HG02798 (cell line): Measurements from ENCODE around the gene PIP4K2C.
"Not testable (repeated sequence)": the region's sequence is repeated elsewhere in the genome, so short reads cannot be mapped to it uniquely, and the experiment has no call there.

Experiments used
- ATAC-seq: cut with Tn5 transposase; IDR thresholded peaks from one replicate; pipeline ENCODE4 v1.9.1; 2021; ENCODE audit warnings: mild to moderate bottlenecking; ENCODE audit not compliant: unreplicated experiment, poor library complexity

The PIP4K2C gene

DNA sequence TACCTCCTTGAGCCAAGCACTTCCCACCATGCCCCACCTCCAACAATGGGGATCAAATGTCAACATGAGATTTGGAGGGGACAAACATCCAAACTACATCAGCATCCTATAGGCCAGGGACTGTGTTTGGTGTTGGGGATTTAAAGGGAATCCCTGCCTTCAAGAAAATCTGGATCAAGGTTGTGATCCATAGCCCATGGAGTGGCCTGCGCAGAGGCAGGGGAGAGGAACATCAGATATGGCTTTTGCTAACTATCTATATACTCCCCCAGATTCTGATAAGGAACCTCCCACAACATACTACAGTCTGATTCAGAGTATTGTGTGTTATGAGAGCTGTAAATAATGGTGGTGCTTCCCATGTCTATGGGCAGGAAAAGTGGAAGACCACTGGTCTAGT lies 36.1 kb upstream of the PIP4K2C start:
- ATAC-seq: no peak

DNA sequence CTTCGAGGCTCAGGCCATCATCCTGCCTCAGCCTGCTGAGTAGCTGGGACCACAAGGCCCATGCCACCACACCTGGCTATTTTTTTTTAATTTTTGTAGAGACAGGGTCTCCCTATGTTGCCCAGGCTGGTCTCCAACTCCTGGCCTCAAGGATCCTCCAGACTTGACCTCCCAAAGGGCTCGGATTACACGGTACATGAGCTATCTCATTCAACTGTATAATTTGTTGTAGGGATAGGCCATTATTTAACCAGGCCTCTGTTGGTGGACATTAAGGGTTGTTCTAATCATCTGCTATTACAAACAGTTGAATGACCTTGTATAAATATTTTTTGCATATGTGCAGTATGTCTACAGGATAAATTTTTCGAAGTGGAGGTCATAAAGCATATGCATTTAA lies 32.1 kb upstream of the PIP4K2C start:
- ATAC-seq: no peak

DNA sequence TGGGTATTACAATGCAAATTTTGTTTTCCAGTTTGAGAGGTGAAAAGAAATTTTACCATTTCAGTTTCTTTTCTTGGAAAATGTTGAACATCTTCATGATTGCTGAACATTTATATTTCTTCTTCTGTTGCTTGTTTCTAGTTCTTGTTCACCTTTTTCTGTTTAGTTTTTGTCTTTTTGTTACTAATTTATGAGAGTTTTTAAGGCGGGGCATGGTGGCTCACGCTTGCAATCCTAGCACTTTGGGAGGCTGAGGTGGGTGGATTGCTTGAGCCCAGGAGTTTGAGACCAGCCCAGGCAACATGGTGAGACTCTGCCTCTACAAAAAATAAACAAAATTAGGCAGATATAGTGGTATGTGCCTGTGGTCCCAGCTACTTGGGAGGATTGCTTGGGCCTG lies 30.5 kb upstream of the PIP4K2C start:
- no peak for ATAC-seq

DNA sequence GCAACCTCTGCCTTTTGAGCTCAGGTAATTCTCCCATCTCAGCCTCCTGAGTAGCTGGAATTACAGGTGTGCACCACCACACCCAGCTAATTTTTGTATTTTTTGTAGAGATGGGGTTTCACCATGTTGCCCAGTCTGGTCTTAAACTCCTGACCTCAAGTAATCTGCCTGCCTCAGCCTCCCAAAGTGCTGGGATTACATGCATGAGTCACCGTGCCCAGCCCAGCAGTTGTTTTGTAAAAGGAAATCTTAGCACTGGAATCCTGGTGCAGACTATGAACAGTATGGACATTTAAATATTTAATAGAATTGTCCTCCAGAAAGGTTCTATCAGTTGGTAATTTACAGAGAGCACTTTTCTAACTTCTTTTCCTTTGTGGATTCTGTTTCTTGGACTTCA lies 29.9 kb upstream of the PIP4K2C start:
- ATAC-seq: not testable (repeated sequence)

DNA sequence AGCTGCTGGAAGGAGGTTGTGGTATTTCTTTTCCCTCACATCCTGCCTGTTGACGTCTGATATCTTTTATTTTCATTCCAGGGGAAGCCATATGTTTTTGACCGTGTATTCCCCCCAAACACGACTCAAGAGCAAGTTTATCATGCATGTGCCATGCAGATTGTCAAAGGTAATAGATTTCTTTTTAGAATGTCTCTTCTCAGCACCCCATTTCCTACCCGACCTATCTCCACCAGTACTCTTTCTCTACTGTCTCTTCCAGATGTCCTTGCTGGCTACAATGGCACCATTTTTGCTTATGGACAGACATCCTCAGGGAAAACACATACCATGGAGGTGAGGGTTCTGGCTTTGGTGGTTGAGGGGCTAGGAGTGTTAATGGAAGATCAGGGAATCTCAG lies 27.6 kb upstream of the PIP4K2C start:
- no peak for ATAC-seq

DNA sequence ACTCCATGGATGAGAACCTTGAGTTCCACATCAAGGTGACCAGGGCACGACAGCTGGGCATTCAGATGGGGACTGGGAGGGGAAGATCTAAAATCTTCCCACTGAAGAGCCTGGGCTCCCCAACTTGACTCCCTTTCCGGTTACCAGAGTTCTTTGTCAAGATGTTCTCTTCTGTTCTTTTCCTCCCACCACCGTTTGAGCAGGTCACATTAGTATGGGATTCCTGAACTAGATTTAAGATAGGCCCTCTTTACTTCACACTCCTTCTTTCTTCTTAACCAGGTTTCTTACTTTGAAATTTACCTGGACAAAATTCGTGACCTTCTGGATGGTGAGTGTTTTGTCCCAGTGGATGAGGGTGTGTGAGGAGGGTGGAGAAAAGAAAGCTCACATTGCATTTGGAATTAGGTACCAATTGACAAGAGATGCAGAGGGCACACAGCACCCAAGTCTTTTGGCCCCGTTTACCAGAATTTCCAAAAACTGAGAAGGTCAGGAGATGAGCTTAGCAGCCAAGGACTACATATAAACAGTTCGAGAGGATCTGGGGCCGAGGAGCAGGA lies 26.7 kb upstream of the PIP4K2C start:
- ATAC-seq: no peak

DNA sequence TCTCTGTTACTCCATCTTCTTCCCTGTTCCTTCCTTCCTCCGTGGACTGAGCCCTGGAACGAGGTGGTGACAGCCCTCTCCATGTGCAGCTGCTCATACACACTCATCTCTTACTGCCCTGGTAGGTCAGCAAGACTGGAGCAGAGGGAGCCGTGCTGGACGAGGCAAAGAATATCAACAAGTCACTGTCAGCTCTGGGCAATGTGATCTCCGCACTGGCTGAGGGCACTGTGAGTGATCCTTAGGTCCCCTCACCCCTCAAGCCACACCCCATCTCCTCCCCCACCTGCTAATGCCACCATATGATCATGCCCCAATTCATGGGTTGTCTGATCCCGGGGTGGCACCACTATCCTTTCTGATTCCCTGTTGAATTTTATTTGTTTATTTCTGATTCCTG lies 22.2 kb upstream of the PIP4K2C start:
- ATAC-seq: no peak

DNA sequence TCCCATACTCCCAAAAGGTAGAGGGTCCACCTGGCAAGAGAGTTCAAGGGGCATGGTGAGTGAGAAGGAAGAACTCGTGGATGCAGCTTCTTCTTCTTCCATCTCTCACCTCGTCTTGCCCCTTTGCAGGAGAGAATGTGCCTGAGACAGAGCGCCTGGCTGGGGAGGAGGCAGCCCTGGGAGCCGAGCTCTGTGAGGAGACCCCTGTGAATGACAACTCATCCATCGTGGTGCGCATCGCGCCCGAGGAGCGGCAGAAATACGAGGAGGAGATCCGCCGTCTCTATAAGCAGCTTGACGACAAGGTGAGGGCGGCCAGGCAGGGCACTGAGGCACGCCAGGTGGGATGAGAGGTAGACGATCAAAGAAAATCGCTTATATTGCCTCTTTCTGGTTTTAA lies 21.1 kb upstream of the PIP4K2C start:
- no peak for ATAC-seq

DNA sequence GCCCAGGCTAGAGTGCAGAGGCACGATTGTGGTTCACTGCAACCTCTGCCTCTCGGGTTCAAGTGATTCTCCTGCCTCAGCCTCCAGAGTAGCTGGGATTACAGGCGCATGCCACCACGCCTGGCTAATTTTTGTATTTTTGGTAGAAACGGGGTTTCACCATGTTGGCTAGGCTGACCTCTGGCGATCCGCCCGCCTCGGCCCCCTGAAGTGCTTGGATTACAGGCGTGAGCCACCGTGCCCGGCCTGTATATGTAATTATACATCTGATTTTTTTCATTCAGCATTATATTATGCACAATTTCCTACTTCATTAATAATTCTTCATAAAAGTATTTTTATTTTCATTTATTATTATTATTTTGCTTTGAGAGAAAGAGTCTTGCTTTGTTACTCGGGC lies 20.6 kb upstream of the PIP4K2C start:
- ATAC-seq: not testable (repeated sequence)

DNA sequence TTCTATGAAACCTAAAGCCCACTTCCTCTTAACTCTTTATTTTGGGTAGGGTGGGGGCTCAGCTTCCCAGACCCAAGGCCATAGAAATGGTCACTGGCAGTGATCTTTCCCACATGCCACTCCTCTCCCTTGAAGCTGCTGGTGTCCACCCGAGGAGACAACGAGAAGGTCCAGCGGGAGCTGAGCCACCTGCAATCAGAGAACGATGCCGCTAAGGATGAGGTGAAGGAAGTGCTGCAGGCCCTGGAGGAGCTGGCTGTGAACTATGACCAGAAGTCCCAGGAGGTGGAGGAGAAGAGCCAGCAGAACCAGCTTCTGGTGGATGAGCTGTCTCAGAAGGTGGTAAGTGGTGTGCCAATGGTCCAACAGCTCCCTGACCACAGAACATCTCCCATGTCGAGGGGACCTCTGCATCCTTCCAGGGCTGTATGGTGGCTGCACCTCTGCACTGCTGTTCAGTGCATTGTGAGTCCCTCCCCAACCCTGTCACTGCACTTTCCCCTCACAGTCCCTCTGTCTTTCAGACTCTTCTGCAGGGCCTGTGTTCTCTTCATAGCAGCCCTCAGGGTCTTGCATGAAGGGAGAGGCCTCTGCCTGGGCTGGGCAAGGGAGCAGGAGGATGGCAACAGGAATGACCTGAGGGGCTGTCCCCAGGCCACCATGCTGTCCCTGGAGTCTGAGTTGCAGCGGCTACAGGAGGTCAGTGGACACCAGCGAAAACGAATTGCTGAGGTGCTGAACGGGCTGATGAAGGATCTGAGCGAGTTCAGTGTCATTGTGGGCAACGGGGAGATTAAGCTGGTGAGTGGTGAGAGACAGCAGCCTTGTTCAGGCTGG lies 18.8 kb upstream of the PIP4K2C start:
- ATAC-seq: no peak

DNA sequence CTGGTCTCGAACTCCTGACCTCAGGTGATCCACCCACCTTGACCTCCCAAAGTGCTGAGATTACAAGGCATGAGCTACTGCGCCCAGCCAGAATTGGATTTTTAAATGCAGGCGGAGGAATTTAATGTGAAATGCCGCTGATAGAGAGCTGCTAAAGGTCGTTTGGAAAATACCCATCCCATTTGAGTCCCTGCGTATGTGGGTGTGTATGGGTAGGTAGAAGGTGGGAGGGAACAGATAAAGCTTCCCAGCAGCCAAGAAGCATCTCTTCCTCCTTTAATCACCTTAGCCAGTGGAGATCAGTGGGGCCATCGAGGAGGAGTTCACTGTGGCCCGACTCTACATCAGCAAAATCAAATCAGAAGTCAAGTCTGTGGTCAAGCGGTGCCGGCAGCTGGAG lies 16.2 kb upstream of the PIP4K2C start:
- no peak for ATAC-seq

DNA sequence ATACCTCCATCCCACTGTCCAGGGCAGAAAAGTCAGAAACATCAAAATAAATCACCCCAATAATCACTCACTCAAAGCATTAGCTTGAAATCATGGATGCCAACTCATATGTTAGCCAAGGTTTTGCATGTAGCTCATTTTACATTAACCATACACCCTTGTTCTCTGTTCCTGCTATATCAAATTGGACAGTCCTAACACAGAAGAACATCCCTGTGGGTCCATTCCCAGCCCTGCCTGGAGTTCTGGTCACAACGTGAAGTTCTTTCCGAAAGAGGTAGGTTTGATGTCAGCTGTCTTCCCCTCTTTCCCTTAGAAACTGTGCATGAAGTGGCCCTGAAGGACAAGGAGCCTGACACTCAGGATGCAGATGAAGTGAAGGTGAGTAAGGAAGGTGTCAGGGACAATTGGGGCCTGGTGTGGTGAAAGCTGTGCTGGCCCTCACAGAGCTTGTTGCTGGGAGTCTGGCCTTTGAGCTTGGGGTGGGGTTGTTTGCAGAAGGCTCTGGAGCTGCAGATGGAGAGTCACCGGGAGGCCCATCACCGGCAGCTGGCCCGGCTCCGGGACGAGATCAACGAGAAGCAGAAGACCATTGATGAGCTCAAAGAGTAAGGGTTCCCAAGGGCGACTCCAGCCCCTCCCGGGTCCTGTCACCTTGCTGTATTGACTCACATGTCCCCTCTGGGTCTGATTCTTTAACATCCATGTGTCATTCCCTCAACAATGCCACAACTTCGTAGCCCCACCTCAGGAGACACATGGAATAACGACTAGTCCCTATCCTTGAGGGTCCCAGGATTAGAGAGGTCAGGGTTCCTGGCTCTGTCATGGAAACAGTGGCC lies 15.0 kb upstream of the PIP4K2C start:
- no peak for ATAC-seq

DNA sequence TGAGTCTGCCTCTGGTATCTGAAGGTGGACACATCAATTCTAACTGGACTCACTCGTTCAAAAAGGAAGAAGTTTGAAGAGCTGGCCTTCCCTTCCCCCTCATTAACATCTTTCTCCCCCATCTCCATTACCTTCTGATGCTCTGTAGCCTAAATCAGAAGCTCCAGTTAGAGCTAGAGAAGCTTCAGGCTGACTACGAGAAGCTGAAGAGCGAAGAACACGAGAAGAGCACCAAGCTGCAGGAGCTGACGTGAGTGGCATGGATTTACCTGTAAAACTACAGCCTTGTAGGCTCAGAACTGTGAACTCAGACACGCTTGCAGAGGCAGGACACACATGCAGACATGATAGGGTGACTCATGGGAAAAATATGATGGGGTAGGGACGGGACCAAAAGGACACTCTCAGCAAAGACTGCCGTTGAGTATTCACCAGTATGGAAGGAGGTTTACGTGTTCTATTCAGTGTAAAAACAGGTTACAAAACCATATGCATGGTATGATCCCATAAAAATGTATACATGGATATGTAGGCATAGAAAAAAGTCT lies 14.3 kb upstream of the PIP4K2C start:
- ATAC-seq: no peak

DNA sequence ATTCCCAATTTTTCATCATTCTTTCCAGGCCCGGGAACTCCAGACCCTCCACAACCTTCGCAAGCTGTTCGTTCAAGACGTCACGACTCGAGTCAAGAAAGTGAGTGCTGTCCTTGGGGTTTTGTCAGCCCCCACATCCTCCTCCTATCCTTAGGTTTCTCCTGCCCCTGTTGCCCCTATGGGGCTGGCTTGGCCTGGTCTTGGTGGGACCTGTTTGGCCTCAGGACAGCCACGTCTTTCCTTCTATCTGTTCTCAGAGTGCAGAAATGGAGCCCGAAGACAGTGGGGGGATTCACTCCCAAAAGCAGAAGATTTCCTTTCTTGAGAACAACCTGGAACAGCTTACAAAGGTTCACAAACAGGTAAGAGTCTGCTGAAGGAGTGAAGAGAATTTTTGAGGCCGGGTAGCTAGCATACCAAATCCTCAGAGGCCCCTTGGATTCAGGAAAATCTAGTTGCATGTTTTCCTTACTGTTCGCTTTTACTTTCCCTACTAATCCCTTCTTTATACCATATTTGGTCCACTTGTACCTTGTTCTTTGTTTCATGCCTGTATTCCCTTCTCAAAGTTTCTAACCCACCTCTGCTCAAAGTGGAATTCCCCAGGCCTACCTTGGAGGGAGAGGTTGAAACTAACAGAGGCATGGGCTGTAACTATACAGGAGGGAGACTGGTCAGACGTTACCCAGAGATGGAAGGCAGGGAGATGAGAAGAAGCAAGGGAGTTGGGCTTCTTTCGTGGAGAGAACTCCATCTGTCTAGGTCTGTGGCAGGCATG lies 12.8 kb upstream of the PIP4K2C start:
- ATAC-seq: no peak

DNA sequence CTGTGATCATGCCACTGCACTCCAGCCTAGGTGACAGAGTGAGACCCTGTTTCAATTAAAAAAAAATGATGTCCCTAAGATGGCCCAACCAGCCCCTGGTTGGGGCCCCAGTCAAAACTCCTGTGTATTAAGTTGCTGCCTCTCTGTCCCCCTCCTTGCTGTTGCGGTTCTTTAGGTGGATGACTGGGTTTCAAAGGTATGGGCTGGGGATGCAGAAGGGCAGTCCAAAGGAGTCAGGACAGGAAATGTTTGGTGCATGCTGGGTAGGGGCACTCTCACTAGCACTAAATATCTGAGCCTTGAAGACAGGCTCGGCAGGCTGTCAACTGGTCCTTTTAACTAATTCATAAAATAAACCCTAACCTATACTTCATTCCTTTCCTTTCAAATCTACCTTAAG lies 12.0 kb upstream of the PIP4K2C start:
- no peak for ATAC-seq

DNA sequence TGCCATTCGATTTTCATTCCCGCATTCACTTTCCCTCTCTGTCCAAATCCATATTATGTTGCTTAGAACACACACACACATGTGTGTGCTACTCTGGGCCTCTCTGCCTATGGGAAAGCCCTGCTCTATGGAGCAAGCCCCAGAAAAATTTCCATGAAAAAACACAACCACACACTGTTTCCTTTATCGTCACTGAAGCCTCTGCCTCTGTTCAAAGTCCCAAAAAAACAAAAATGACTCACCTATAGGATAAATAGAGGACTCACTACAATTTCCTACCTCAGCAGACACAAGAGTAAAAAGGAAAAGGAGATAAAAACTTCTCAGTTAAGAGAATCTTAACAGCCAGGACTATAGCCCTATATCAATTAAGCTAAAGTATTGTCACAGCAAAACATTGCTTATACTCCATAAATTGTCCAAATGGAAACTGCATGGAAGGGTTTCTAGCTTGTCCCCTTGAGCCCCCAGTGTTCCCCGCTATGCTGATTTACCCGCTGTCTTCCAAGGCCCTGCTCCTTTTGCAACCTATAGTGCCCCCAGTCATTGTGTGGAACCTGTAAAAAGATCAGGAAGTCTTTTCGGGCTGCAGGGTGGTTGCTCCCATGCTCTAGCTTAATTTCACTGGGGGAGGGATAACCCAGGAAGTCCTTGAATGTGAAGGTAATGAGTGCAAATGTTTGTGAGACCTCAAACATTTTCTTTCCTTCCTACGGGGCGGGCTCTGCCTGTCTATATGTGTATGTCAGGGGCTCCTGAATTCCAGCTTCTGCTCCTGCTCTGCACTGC lies 11.1 kb upstream of the PIP4K2C start:
- no peak for ATAC-seq

DNA sequence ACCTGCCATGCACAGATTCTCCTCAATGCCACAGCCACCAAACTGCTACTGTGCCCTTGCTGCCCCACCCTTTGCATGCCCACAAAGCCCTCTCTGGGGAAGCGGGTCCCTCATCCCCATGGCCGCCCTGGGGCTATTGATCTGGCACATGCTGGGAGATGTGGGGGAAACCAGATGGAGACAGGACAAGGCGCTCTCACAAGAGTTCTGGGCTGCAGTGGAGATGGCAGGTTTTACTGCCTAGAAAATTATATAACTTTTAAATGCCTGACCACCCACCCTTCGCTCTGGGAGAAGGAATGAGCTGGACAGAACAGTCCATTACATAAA lies 10.6 kb upstream of the PIP4K2C start:
- ATAC-seq: no peak

DNA sequence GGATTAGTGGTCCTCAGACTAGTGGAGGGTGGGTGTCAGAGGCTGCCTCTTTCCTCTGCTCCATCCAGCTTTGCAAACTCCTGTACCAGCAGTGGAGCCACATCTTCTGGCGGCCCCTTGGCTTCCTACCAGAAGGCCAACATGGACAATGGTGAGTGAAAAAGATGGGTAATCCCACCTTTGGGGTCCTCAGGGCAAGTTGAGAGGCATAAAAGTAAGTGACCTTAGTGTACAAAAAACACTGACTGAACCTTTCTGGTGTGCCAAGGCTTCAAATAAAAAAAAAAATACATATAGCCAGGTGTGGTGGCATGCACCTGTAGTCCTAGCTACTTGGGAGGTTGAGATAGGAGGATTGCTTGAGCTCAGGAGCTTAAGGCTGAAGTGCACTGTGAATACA lies 9.2 kb upstream of the PIP4K2C start:
- no peak for ATAC-seq

DNA sequence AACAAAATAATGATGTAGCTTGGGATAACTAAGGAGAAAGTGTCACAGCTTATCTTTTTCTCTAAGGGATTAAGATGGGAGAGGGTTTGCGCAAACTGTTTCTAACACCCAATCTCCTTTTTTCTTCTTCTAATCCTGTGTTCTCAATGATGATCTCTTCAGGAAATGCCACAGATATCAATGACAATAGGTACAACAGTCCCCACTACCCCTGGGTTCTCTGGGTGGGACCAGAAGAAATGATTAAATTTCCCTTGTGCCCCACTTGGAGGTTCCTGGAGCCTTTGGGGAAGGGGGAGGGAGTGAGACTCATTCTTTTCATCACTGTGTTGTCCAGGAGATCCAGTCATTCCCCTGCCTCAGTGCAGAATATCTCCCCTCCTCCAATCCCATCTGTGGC lies 8.6 kb upstream of the PIP4K2C start:
- ATAC-seq: no peak
